HG03378 (cell line): ENCODE results near the gene WNT5A.

ENCODE experiments used
- ATAC-seq: cut with Tn5 transposase; IDR thresholded peaks from one replicate; pipeline ENCODE4 v1.9.1; 2021; ENCODE audit warnings: mild to moderate bottlenecking, moderate library complexity; ENCODE audit not compliant: unreplicated experiment

WNT5A gene

DNA sequence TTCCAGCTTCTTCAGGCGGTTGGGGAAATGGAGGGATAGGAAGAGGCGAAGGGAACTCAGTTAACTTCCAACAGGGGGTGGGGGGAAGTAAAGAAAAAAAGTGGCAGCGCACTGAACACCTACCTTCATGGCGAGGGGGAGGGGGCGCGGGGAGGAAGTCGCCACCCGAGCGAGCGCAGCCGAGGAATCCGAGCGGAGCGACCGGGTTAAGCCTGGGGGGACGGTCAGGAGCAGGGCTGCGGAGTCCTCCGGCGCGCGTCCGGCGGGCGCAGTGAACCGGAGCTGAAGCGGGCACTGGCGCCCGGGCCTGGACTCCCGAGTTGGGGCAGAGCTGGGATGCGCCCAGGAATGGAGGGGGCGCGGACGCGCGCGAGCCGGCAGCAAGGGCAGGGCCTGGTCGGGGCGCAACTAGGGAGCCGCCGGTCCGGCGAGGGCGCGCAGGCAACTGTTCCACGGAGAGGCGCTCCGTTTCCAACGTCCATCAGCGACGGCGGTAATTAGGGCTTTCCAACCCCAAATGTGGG is at the start of gene WNT5A:
Gene WNT5A (minus strand): TSS at position 450 of the 524 bp plus-strand sequence. CDS start 321 bp downstream, at position 129.
- ATAC-seq, result no peak

DNA sequence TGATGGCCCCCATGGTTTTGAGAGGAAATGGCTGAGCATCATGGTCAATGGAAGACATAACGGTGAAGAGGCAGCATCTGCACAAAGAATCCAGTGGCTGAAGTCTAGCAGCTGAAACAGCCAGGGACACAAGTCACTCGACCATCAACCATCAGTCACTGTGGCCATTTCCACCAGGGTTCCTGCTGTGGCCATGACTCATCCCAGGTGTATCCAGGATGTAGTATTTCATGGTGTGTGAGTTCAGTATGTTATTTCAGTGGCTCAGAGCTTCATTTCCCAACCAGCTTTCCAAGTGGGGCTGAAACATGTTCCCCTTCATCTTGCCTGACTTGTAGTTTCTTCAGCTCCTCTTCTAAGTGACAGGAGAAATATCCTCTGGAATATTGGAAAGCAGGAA is 47.8 kb upstream of the WNT5A start:
- no peak for ATAC-seq

- ATAC-seq, result no peak
Measured at GRCh38 chr3:55532806-55533205, 45.7 kb upstream of the WNT5A start.

DNA sequence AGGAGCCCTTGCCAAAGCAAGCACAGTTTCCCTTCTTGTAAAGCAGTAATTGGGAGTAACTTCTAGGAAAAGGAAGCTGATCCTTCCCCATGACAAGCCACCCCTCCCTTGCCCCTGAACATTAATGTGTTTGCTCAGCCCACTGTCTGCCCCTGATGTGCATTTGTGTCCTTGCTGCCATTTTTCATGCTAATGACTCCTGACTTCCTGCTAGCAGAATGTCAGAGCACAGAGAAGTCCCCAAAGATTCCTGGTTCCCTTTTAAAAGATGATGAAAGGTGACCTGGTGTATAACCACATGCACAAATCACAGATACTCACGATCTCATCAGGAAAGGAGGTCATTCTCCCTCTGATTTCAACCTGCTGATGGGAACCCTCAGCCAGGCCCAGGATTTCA is 44.2 kb upstream of the WNT5A start:
- ATAC-seq, result no peak

GRCh38 chr3:55527361-55527760 is 40.3 kb upstream of the WNT5A start:
- no peak for ATAC-seq

DNA sequence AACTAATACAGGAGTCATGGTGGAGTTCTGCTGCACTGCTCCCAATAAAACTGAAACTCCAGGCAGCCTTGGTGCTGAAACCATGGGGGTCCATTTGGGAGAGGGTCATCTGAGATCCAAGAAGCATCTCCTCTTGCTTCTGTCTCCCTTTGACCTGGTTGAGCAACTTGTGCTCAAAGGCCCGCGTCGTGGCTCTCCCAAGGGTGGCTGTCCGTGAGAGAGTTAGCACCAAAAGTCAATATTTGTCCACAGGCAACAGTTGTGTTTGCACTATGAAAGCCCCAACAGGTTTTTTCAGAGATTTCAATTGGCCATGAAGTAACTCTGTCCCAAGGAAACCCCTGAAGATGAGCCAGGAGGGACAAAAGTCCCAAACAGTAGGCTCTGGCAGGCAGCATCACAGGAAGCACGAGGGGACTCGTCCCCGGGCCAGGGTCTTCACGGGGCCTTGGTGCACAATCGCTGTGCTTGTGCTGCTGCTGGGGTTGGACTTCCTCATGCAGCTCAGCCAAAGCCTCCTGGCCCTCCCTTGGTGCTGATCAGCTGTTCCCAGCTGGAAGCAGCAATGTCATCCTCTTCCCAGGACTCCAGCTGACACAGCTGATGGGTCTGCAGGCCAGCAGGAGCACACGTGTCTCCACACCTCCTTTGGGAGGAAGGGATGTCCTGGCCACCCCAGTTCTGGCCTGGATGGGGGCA is 39.4 kb upstream of the WNT5A start:
- no peak for ATAC-seq

DNA sequence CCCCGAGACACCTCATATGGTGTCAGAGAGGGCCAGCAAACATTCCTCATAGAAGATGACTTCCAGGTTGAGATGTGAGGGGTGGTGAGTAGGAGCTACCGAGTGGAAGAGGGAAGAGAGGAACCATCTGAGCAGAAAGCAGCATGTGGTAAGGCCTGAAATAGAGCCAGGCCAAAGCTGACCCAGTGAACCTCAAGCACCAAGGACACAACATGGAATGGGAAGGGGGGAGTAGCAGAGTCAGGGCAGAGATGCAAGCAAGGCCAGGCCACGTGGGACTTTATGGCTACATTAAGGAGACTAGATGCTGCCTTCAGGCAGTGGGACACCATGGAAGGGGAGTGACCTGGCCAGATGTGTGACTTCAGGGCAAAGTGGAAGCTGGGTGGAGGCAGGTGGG is 38.3 kb upstream of the WNT5A start:
- ATAC-seq, result no peak

DNA sequence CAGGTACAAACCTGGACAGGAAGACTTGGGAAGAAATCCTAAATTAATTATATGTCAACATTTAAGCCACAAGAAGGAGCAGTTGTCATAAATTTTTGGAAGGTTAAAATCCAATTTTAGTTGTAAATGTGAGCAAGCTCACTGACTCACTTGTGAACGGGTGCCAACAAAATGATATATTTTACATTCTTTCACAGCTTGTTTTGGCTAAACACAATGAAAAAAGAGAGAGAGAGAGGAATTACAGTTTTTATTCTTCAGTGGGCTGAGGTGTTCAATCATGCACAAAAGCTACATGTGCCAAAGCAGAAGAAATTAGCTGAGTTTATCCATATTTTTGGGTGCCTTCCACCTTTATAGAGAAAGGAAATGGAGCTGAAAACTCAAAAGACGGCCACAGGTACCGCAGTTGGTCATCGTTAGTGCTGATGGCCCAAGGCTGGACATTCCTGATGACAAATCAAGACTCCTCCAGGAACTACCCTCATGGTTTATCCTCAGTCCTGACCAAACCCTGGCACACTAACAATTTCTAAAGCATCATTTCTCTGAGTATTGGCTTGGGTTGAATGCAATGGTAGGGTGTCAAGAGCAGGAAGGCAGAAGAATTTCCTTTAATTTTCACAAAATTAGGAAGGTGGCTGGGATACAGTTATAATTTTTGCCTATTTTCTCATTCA is 37.6 kb upstream of the WNT5A start:
- ATAC-seq, result no peak

GRCh38 chr3:55523471-55523870 is 36.4 kb upstream of the WNT5A start:
- ATAC-seq, result no peak

DNA sequence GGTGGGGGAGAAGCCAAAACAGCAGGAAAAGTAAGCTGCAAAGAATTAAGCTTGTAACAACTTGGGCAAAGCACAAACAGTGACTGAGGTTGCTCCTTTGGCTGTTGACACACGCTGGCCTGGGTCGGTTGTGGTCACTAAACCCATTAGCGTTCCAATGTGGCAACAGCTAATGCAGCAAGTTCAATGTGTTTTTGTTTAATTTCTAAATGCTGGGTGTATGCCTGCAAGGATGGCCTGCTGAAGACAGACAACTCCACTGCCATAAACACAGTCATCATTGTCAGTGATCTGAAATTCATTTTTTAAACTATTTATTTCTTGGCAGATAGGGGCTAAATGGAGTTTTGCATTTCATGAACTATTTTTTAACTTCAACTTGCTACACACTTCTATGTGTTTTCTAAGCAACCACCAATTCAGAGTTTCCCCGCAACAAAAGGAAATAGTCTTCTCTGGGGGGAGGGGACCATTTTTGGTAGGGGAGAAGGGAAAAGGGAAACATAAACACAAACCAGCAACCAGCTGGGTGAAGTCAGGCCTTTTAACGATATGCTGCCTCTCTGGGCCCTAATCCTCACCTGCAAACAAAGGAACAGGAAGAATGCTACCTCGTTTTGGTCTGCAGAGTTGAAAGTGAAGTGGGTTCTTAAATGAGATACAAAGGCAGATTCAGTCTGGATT is 34.8 kb upstream of the WNT5A start:
- ATAC-seq, result no peak

DNA sequence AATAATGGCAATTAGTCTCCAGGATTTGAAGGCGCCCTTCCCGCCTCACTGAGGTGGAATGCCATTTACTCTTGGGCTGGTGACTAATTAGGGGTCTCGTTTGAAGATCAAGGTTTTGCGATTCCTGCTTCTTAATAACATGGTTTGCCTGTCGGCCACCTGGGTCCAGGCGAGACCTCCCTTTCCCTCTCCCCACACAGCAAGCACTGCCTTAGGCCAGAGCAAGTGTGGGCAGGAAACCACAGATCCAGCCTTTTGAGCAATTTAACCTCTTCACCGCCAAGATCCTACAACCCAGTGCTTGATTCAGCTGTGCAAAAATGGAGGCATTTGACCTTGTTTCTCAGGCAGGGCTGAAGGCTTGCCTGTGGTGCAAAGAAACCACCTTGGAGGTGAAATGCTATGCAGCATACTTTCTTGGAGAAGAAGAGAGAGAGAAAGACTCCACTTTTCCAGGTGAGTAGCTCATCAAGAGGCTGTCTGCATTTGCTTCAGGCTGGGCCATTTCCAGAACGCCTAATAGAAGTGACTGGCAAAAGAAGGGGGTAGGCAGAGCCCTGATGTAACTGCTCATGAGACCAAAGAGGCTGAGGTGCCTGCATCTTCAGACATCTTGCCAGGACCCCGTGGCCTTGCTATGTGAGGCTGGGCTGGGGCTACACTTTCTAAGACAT is 34.1 kb upstream of the WNT5A start:
- no peak for ATAC-seq

GRCh38 chr3:55519019-55519418 is 31.9 kb upstream of the WNT5A start:
- no peak for ATAC-seq

GRCh38 chr3:55518451-55518850 is 31.3 kb upstream of the WNT5A start:
- ATAC-seq, result no peak

- no peak for ATAC-seq
Measured at GRCh38 chr3:55516392-55517030, 29.4 kb upstream of the WNT5A start.

DNA sequence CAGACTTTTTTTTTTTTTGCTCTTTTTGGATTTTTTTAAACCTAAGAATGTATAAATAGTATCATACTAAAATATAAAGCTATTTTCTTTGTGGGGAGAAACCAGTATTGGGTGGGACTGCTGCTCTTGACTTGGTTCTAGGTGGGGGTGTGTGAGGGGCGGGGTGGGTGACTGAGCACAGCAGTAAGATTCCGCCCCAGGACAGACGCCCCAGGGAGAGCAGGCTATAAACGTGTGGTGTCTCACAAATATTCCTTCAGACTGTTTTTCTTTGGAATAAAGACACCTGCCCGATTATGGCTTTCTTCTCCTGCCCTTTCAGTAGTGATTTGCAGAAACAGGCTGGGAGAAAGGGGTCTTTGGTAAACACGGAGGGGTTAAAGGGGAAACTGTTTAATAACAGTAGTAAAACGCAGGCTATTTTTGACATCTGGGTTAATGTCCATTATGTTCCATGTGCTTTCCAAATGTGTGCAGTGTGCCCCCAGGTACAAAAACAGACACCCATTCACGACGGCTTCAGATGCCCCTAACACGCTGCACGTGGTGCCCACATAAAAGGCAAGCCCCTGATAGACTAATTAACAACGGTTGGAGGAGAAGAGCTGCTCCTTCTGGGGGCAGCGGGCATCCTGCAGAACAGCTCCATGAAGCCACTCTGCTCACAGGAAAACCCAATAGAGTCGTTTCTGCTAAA is 28.6 kb upstream of the WNT5A start:
- ATAC-seq, result no peak

GRCh38 chr3:55514962-55515361 is 27.9 kb upstream of the WNT5A start:
- no peak for ATAC-seq

DNA sequence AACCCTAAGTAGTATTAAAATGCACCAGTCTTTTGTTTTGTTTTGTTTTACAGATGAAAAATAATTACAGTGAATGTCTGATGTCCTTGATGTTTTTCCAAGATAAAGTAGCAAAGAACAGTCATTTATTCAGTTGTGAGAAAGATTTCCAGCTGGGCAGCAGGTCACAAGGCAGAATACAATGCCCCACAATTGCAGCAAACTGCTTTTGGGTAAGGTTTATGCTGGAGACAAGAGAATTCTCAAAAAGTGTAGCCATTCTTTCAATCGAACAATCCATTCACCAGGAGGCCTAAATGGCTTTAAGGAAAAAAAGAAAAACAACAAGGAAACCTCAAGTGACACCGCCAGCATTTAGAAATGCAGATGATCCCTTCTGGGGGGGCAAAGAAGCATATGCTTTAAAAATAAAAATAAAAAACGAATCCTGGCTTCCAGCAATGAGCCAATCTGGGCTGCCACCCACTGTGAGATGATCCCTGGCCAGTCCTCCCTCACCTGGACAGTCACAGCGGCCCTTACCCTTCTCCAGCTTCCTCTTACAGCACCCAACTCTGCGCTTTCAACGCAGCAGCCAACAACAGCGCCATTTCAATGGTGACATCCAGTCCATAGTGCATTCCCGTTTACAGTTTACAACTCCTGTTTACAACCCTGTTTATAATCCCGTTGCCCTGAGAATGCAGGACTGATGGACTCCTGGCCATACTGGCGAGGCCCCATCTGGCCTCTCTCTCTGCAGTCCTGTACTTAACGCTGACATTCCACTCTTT is 25.7 kb upstream of the WNT5A start:
- no peak for ATAC-seq

- ATAC-seq, result no peak
Measured at GRCh38 chr3:55511895-55512570, 24.9 kb upstream of the WNT5A start.

DNA sequence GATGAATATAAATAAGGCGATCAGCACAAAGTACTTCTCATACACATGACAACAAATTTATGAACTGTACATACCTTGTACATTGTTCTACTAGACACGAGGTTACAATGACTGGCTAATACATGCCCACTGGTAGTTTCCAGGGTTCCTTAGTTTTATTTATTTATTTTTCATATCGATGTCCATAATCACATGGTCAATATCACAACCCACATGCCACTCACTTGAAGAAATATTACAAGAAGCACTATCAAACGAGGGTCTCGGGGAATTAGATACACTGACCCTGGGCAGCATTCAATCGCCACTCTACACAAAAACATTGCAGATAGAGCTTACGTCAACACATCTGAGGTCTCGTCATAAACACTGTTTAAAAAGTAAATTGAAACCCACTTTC is 21.2 kb upstream of the WNT5A start:
- ATAC-seq, result no peak
